HEK293 (cell line): ENCODE measurements around the gene NFE2L3.
A peak's percentile ranks its signal among the peaks of the same experiment; 100 is the strongest.

Experiments used
- CTCF ChIA-PET: fragments of 350-600 bp; formaldehyde crosslinking; extraction: SDS; loops from one replicate; lab custom pipeline; 2021; ENCODE audit warnings: antibody characterized with exemption; lab: Yijun Ruan, JAX
- POLR2A ChIA-PET: fragments of 300-600 bp; formaldehyde crosslinking; extraction: SDS; loops from one replicate; lab custom pipeline; 2020; ENCODE audit warnings: antibody characterized with exemption, inconsistent platforms; lab: Yijun Ruan, JAX
- H3K27ac ChIP-seq: fragments of 200-500 bp; sonication (Bioruptor generic); 2 replicates; pipeline ENCODE4 v1.5.1; 2014; ENCODE audit warnings: low read depth, low read length, control low read depth, inconsistent platforms; ENCODE audit errors: extremely low read depth
- H3K36me3 ChIP-seq, 2 experiments: fragments of 200-500 bp in 1 of 2; sonication (Bioruptor generic) in 1 of 2; 1 replicate in 1 of 2; 2 replicates in 1 of 2; pipeline ENCODE4 v1.5.1; 2014 to 2017; ENCODE audit warnings: inconsistent platforms in 2 of 2, low read length in 2 of 2; ENCODE audit not compliant: control insufficient read depth in 2 of 2, insufficient read depth in 1 of 2
- H3K4me1 ChIP-seq: fragments of 200-500 bp; sonication (Bioruptor generic); 2 replicates; pipeline ENCODE4 v1.5.1; 2014; ENCODE audit warnings: mild to moderate bottlenecking, low read length, inconsistent platforms; ENCODE audit not compliant: control insufficient read depth, insufficient read depth
- H3K4me3 ChIP-seq: 2 replicates; pipeline ENCODE4 v1.5.1; 2011; ENCODE audit warnings: low read depth, mild to moderate bottlenecking, control low read depth, low read length, moderate library complexity
- H3K9me3 ChIP-seq: fragments of 200-500 bp; sonication (Bioruptor generic); 2 replicates; pipeline ENCODE4 v1.5.1; 2014; ENCODE audit warnings: low read depth, low read length, inconsistent platforms; ENCODE audit not compliant: control insufficient read depth, insufficient read depth
- FEZF1 ChIP-seq: fragments of 450-650 bp; formaldehyde crosslinking; IDR thresholded peaks from 2 replicates; pipeline ENCODE4 v1.5.1; 2016; ENCODE audit warnings: missing biosample characterization, missing genetic modification characterization
- KLF8 ChIP-seq: fragments of 450-650 bp; formaldehyde crosslinking; IDR thresholded peaks from 2 replicates; pipeline ENCODE4 v1.5.1; 2016; ENCODE audit warnings: missing biosample characterization, missing genetic modification characterization
- MYNN ChIP-seq: fragments of 450-650 bp; formaldehyde crosslinking; IDR thresholded peaks from 2 replicates; pipeline ENCODE4 v1.5.1; 2016; ENCODE audit warnings: missing biosample characterization, missing genetic modification characterization, borderline replicate concordance
- PATZ1 ChIP-seq: fragments of 450-650 bp; formaldehyde crosslinking; IDR thresholded peaks from 2 replicates; pipeline ENCODE4 v1.5.1; 2016; ENCODE audit warnings: missing biosample characterization, missing genetic modification characterization
- PRDM10 ChIP-seq: fragments of 450-650 bp; formaldehyde crosslinking; IDR thresholded peaks from 2 replicates; pipeline ENCODE4 v1.5.1; 2016; ENCODE audit warnings: missing biosample characterization, missing genetic modification characterization
- PRDM4 ChIP-seq: fragments of 450-650 bp; formaldehyde crosslinking; IDR thresholded peaks from 2 replicates; pipeline ENCODE4 v1.5.1; 2017; ENCODE audit warnings: missing biosample characterization, missing genetic modification characterization
- RBAK ChIP-seq: fragments of 450-650 bp; formaldehyde crosslinking; IDR thresholded peaks from 2 replicates; pipeline ENCODE4 v1.5.1; 2016; ENCODE audit warnings: missing biosample characterization, missing genetic modification characterization
- YY1 ChIP-seq: fragments of 450-650 bp; formaldehyde crosslinking; IDR thresholded peaks from 2 replicates; pipeline ENCODE4 v1.5.1; 2018; ENCODE audit warnings: missing biosample characterization, missing genetic modification characterization
- ZBTB21 ChIP-seq: fragments of 450-650 bp; formaldehyde crosslinking; IDR thresholded peaks from 2 replicates; pipeline ENCODE4 v1.5.1; 2017; ENCODE audit warnings: missing biosample characterization, missing genetic modification characterization
- ZBTB8A ChIP-seq: fragments of 450-650 bp; formaldehyde crosslinking; IDR thresholded peaks from 2 replicates; pipeline ENCODE4 v1.5.1; 2016; ENCODE audit warnings: missing biosample characterization, missing genetic modification characterization
- ZEB2 ChIP-seq: fragments of 450-650 bp; formaldehyde crosslinking; IDR thresholded peaks from 2 replicates; pipeline ENCODE4 v1.5.1; 2016; ENCODE audit warnings: missing biosample characterization, missing genetic modification characterization
- ZFP69B ChIP-seq: fragments of 450-650 bp; formaldehyde crosslinking; IDR thresholded peaks from 2 replicates; pipeline ENCODE4 v1.5.1; 2016; ENCODE audit warnings: missing biosample characterization, missing genetic modification characterization
- ZNF10 ChIP-seq: fragments of 450-650 bp; formaldehyde crosslinking; IDR thresholded peaks from 2 replicates; pipeline ENCODE4 v1.5.1; 2017; ENCODE audit warnings: missing biosample characterization, missing genetic modification characterization
- ZNF138 ChIP-seq: fragments of 450-650 bp; formaldehyde crosslinking; IDR thresholded peaks from 2 replicates; pipeline ENCODE4 v1.5.1; 2016; ENCODE audit warnings: missing biosample characterization, missing genetic modification characterization, borderline replicate concordance
- ZNF366 ChIP-seq: fragments of 450-650 bp; formaldehyde crosslinking; conservative IDR thresholded peaks from 2 replicates; pipeline ENCODE4 v1.5.1; 2016; ENCODE audit warnings: missing biosample characterization, missing genetic modification characterization
- ZNF433 ChIP-seq: fragments of 450-650 bp; formaldehyde crosslinking; IDR thresholded peaks from 2 replicates; pipeline ENCODE4 v1.5.1; 2016; ENCODE audit warnings: missing biosample characterization, missing genetic modification characterization, low read depth
- ZNF514 ChIP-seq: fragments of 450-650 bp; formaldehyde crosslinking; IDR thresholded peaks from 2 replicates; pipeline ENCODE4 v1.5.1; 2016; ENCODE audit warnings: missing biosample characterization, missing genetic modification characterization
- ZNF600 ChIP-seq: fragments of 450-650 bp; formaldehyde crosslinking; IDR thresholded peaks from 2 replicates; pipeline ENCODE4 v1.5.1; 2016; ENCODE audit warnings: missing biosample characterization, missing genetic modification characterization
- ZSCAN30 ChIP-seq: fragments of 450-650 bp; IDR thresholded peaks from 2 replicates; pipeline ENCODE4 v1.5.1; 2018; ENCODE audit warnings: missing biosample characterization, mild to moderate bottlenecking, missing genetic modification characterization, moderate library complexity
- TF ChIP-seq, protein P1 (sequence below): fragments of 450-650 bp; formaldehyde crosslinking; IDR thresholded peaks from 2 replicates; pipeline ENCODE4 v1.5.1; 2016; ENCODE audit warnings: missing biosample characterization, missing genetic modification characterization

Gene NFE2L3

GRCh38 chr7:26187380-26188205 is 35.6 kb downstream of the NFE2L3 start:
- CTCF ChIA-PET, result interaction anchor here (0.6 to 1.7 kb wide), 4 partner anchors 97 to 295 kb away, joined by 3 to 13 read pairs (median 4); no protein-coding TSS in a partner anchor
- H3K36me3 ChIP-seq, result peaks cover 37 to 49% of the 10 kb centered on the region in 2 experiments

More at GRCh38 chr7:26187380-26188205, 35.6 kb downstream of the NFE2L3 start:
- no peaks in the 10 kb centered on the region for H3K9me3 ChIP-seq
- no peak overlapping the region for H3K4me3 ChIP-seq
- TF ChIP-seq ZBTB8A (tag by site-specific recombination) (0 out of 2 replicates have a peak, but pooled peaks have one; percentile 8), PRDM4 (tag by site-specific recombination) (peak; percentile 50; the same call in 1 of the 2 replicates), ZNF10 (tag by site-specific recombination) (peak; percentile 65), ZFP69B (tag by site-specific recombination) (peak; percentile 66; the same call in 1 of the 2 replicates), ZNF366 (tag by site-specific recombination) (peak; percentile 72), YY1 (tag by site-specific recombination) (no peak), KLF8 (tag by site-specific recombination) (0 out of 2 replicates have a peak, but pooled peaks have one; percentile 13), ZSCAN30 (peak; percentile 34; the same call in 1 of the 2 replicates), PRDM10 (peak; percentile 58; the same call in 1 of the 2 replicates), ZNF600 (peak; percentile 62; the same call in 1 of the 2 replicates), PATZ1 (0 out of 2 replicates have a peak, but pooled peaks have one; percentile 27), ZNF138 (no peak), ZBTB21 (tag by site-specific recombination) (no peak), RBAK (no peak), MYNN (tag by site-specific recombination) (peak; percentile 47; the same call in 1 of the 2 replicates), ZEB2 (tag by site-specific recombination) (peak; percentile 49; the same call in 1 of the 2 replicates), FEZF1 (tag by site-specific recombination) (peak; percentile 54; the same call in 1 of the 2 replicates), ZNF433 (tag by site-specific recombination) (no peak), ZNF514 (tag by site-specific recombination) (no peak)
- TF ChIP-seq, protein P1, sequence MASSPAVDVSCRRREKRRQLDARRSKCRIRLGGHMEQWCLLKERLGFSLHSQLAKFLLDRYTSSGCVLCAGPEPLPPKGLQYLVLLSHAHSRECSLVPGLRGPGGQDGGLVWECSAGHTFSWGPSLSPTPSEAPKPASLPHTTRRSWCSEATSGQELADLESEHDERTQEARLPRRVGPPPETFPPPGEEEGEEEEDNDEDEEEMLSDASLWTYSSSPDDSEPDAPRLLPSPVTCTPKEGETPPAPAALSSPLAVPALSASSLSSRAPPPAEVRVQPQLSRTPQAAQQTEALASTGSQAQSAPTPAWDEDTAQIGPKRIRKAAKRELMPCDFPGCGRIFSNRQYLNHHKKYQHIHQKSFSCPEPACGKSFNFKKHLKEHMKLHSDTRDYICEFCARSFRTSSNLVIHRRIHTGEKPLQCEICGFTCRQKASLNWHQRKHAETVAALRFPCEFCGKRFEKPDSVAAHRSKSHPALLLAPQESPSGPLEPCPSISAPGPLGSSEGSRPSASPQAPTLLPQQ, result peak; percentile 73
- TF ChIP-seq, all 188 proteins: peak for 14
- Histone ChIP-seq H3K27ac (no peak overlapping the region), H3K4me1 (no peaks in the 10 kb centered on the region; the same call in 1 of the 2 replicates)
- POLR2A ChIA-PET, result interaction anchor here (0.7 to 3.7 kb wide), 8 partner anchors 11 to 96 kb away, joined by 3 to 56 read pairs (median 4); partner anchors contain the start of genes CBX3 and HNRNPA2B1
